WI38 (cell line): ENCODE results near the gene YPEL3.

Experiments
- H3K4me3 ChIP-seq: 2 replicates; pipeline ENCODE4 v1.5.1; 2011; ENCODE audit warnings: low read depth, mild to moderate bottlenecking, control low read depth, low read length
- TF ChIP-seq, protein P1 (sequence below): IDR thresholded peaks from 2 replicates; pipeline ENCODE4 v1.5.1; 2012; ENCODE audit warnings: low read depth, mild to moderate bottlenecking, control low read depth, low read length

YPEL3 gene

DNA sequence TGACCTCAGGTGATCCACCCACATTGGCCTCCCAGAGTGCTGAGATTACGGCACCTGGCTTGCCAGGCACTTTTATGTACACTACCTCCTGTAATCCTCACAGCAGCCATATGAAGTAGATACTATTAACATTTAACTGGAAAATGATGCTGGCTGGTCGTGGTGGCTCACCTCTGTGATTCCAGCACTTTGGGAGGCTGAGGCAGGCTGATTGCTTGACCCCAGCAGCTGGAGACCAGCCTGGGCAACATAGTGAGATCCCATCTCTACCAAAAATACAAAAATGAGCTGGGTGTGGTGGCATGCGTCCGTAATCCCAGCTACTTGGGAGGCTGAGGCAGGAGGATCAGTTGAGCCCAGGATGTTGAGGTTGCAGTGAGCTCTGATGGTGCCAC, 29.0 kb upstream of the YPEL3 start:
- H3K4me3 ChIP-seq: no peak overlapping the region
- TF ChIP-seq, protein P1, sequence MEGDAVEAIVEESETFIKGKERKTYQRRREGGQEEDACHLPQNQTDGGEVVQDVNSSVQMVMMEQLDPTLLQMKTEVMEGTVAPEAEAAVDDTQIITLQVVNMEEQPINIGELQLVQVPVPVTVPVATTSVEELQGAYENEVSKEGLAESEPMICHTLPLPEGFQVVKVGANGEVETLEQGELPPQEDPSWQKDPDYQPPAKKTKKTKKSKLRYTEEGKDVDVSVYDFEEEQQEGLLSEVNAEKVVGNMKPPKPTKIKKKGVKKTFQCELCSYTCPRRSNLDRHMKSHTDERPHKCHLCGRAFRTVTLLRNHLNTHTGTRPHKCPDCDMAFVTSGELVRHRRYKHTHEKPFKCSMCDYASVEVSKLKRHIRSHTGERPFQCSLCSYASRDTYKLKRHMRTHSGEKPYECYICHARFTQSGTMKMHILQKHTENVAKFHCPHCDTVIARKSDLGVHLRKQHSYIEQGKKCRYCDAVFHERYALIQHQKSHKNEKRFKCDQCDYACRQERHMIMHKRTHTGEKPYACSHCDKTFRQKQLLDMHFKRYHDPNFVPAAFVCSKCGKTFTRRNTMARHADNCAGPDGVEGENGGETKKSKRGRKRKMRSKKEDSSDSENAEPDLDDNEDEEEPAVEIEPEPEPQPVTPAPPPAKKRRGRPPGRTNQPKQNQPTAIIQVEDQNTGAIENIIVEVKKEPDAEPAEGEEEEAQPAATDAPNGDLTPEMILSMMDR: no peak

- peak overlapping the region; percentile 85 for H3K4me3 ChIP-seq
- TF ChIP-seq, protein P1: no peak
Measured at GRCh38 chr16:30122604-30123160, 26.7 kb upstream of the YPEL3 start.

- peak overlapping the region; percentile 85 for H3K4me3 ChIP-seq
- TF ChIP-seq, protein P1: no peak
Measured at GRCh38 chr16:30121741-30122571, 25.9 kb upstream of the YPEL3 start.

- H3K4me3 ChIP-seq: no peak overlapping the region
- TF ChIP-seq, protein P1: no peak
Measured at GRCh38 chr16:30120340-30121105, 24.5 kb upstream of the YPEL3 start.

DNA sequence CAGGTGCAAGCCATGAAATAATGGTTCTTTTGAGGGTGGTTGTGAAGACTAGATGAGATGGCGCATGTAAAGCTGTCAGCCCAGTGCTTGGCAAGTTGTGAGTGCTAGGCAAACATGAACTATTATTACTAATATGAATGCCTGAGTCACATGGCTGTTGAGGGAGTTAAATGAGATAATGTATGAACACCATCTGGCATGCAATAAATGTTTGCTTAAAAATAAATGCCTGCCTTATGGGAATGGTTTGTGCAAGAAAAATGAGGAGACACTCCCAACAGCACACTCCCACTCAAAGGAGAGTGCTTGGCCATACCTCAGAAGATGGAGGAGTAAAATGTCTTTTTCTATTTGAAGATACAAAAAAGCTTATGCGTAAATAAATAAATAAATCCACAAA, 23.4 kb upstream of the YPEL3 start:
- H3K4me3 ChIP-seq: no peak overlapping the region
- TF ChIP-seq, protein P1: no peak

DNA sequence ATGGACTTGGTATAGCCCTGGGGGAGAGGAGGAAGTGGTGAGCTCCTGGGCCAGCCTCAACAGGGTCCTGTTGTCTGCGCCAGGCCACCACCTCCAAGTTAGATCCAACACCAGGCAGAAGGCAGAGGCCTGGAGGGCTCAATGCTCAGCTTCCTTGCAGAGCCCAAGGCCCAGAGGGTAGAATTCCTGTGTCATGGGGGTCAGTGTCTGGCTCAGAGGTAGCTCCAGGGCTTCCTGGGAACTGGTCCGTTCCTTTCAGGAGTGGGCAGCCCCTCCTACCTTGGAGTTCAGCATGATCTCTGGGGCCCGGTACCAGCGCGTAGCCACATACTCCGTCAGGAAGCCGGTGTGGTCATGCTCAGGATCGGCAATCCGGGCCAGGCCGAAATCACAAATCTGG, 21.8 kb upstream of the YPEL3 start:
- no peak overlapping the region for H3K4me3 ChIP-seq
- TF ChIP-seq, protein P1: no peak
